Measurements from ENCODE around the gene KCNT2.

Gene KCNT2

GRCh38 chr1:196405839-196406238 lies 202.4 kb downstream of the KCNT2 start:
- TF ChIP-seq MAX (IDR thresholded peaks at IDR 0.05) (no peak), TAF1 (IDR thresholded peaks at IDR 0.05; ENCODE audit: low read depth) (no peak), RAD21 (IDR thresholded peaks at IDR 0.05; ENCODE audit: low read depth) (no peak), CEBPB (IDR thresholded peaks at IDR 0.05) (no peak), EGR1 (IDR thresholded peaks at IDR 0.05) (no peak), YY1 (IDR thresholded peaks at IDR 0.05; ENCODE audit: low read depth) (no peak), CREB1 (IDR thresholded peaks at IDR 0.05; ENCODE audit: low read depth) (no peak), TEAD4 (IDR thresholded peaks at IDR 0.05) (no peak), REST (IDR thresholded peaks at IDR 0.05; ENCODE audit: low read depth) (no peak), ZBTB7A (IDR thresholded peaks at IDR 0.05; ENCODE audit: low read depth) (no peak), NFIC (IDR thresholded peaks at IDR 0.05) (no peak), TCF12 (IDR thresholded peaks at IDR 0.05; ENCODE audit: low read depth) (no peak), USF1 (IDR thresholded peaks at IDR 0.05) (no peak), EP300 (IDR thresholded peaks at IDR 0.05; ENCODE audit: borderline replicate concordance) (no peak), FOXM1 (IDR thresholded peaks at IDR 0.05; ENCODE audit: borderline replicate concordance, low read depth) (no peak)

GRCh38 chr1:196403803-196404690 lies 204.2 kb downstream of the KCNT2 start:
- TF ChIP-seq REST (IDR thresholded peaks at IDR 0.05; ENCODE audit: low read depth), result no peak
- no peak for TF ChIP-seq TEAD4 (IDR thresholded peaks at IDR 0.05)
- no peak for TF ChIP-seq EP300 (IDR thresholded peaks at IDR 0.05; ENCODE audit: borderline replicate concordance)

GRCh38 chr1:196401891-196402290 lies 206.3 kb downstream of the KCNT2 start:
- no peak for TF ChIP-seq CREB1 (IDR thresholded peaks at IDR 0.05; ENCODE audit: low read depth)

GRCh38 chr1:196401452-196401833 lies 206.8 kb downstream of the KCNT2 start:
- TF ChIP-seq RAD21 (IDR thresholded peaks at IDR 0.05; ENCODE audit: low read depth) (no peak), USF1 (IDR thresholded peaks at IDR 0.05) (no peak), MAX (IDR thresholded peaks at IDR 0.05) (no peak), FOXM1 (IDR thresholded peaks at IDR 0.05; ENCODE audit: borderline replicate concordance, low read depth) (no peak)

GRCh38 chr1:196400478-196401451 lies 207.5 kb downstream of the KCNT2 start:
- TF ChIP-seq FOXM1 (IDR thresholded peaks at IDR 0.05; ENCODE audit: borderline replicate concordance, low read depth), result no peak
- TF ChIP-seq MAX (IDR thresholded peaks at IDR 0.05), result no peak
- no peak for TF ChIP-seq ZBTB7A (IDR thresholded peaks at IDR 0.05; ENCODE audit: low read depth)
- TF ChIP-seq RAD21 (IDR thresholded peaks at IDR 0.05; ENCODE audit: low read depth), result no peak
- TF ChIP-seq EP300 (IDR thresholded peaks at IDR 0.05; ENCODE audit: borderline replicate concordance), result no peak
- no peak for TF ChIP-seq EGR1 (IDR thresholded peaks at IDR 0.05)
- TF ChIP-seq USF1 (IDR thresholded peaks at IDR 0.05), result no peak
- no peak for TF ChIP-seq TCF12 (IDR thresholded peaks at IDR 0.05; ENCODE audit: low read depth)
- no peak for TF ChIP-seq TAF1 (IDR thresholded peaks at IDR 0.05; ENCODE audit: low read depth)
- no peak for TF ChIP-seq REST (IDR thresholded peaks at IDR 0.05; ENCODE audit: low read depth)
- TF ChIP-seq CREB1 (IDR thresholded peaks at IDR 0.05; ENCODE audit: low read depth), result no peak
- no peak for TF ChIP-seq CEBPB (IDR thresholded peaks at IDR 0.05)
- no peak for TF ChIP-seq NFIC (IDR thresholded peaks at IDR 0.05)
